Activated gamma-delta T cell treated with Interleukin-2 at 50 U/mL for 16 hours (primary cell): ENCODE measurements around the gene CCR7.

ENCODE experiments used
- DNase-seq: peaks from one replicate; pipeline ENCODE4 v3.0.0-alpha.2; 2020

CCR7 gene

DNA sequence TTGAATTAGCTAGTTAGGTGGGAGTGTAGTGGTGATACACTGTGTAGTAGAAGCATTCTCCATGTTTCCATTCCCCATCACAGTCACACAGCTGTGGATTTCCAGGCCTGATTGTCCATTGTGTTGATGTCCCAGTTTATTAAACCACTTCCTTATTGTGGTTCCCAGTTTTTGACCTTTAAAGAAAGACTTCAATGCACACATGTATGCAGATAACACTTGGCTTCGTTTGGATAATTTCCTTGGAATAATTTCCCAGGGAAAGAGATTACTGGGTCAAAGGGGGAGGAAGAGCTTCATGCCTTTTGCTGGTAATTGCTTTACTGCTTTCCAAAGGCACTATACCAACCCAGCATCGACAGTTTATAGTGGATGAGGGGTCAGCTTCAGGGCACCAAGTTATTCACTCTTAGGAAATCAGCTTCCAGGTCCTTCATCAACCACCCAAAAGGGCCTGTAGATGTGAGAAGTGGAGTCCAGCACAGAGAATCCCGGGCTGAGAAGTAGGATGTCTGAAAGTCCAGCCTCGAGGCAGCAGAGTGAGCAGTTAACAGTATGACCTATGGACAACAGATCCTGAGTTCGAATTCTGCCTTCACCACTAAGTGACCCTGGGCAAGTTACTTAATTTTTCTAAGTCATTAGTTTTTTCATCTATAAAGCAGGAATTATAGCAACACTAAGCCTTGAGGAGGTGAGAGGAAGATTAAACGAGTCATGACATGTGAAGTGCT lies 32.6 kb downstream of the CCR7 start:
- DNase-seq: no peak

DNA sequence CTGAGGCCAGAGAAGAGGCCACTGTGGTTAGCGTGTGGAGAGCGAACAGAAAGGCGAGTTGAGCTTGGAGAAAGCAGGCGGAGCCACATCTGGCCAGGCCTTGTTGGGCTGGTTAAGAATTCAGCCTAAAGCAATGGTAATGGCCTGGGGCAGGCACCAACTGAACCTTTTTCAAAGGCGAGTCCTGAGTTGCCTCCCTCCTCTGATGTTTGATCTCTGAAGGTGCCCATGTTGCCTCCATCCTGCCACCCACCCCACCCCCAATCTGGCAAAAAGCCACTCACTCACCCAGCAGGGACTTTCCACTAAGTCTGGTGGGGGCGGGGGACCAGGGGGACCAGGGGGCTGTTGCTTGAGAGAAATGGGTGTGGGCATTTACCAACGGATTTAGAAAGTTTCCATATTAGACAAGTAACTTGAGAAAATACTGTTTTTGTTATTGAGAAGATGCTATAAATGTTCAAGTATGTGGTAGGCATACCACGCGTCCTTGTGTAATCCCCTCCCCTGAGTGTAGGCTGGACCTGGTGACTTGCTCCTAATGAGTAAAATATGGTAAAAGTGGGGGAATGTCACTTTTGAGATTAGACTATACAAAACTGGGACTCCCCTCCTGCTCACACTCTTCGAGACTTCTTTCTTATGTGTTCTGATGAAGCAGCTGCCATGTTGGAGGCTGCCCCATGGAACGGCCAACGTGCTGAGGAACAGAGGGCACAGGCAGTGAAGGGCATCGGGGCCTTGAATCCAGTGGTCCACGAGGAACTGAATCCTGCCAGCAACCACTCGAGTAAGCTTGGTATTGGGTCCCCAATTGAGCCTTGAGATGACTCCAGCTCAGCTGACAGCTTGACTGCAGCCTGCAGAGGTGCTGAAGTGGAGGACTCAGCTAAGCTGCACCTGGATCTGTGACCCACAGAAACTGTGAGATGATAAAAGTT lies 34.0 kb downstream of the CCR7 start:
- DNase-seq: peak; percentile 58

DNA sequence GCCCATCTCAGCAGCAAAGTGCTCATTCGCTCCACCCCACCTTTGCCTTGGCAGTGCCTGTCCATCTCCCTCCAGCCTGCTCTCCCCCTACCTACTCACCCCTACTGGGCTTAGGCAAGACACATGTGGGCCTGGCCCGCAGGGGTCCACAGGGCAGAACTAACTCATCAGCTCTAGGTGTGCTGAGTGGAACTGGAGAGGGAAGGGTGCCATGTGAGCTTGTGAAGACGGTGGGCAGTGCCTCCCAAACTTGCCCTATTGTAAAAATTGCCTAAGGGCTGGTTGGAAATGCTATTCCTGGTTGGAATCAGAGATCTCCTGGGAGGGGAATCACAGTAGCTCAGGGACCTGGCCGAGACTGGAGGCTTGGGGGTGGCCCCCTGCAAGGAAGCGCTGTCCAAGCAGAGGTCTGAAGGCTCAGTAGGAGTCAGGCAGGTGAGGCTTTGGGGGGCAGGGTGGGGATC lies 34.7 kb downstream of the CCR7 start:
- no peak for DNase-seq

DNA sequence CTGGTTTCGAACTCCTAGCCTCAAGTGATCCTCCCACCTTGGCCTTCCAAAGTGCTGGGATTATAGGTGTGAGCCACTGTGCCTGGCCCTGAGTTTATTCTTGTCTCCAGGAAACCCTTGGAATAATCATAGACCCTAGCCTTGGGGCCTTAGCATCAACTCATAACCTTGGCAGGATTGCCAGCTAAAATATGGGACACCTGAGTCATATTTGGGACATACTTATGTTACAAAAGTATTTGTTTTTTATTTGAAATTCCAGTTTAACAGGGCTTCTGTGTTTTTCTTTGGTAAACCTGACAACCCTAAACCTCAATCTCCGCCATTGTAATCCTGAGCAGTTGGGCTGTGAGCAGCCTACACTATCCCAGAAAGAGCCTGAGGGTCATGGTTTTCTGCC lies 35.3 kb downstream of the CCR7 start:
- no peak for DNase-seq

DNA sequence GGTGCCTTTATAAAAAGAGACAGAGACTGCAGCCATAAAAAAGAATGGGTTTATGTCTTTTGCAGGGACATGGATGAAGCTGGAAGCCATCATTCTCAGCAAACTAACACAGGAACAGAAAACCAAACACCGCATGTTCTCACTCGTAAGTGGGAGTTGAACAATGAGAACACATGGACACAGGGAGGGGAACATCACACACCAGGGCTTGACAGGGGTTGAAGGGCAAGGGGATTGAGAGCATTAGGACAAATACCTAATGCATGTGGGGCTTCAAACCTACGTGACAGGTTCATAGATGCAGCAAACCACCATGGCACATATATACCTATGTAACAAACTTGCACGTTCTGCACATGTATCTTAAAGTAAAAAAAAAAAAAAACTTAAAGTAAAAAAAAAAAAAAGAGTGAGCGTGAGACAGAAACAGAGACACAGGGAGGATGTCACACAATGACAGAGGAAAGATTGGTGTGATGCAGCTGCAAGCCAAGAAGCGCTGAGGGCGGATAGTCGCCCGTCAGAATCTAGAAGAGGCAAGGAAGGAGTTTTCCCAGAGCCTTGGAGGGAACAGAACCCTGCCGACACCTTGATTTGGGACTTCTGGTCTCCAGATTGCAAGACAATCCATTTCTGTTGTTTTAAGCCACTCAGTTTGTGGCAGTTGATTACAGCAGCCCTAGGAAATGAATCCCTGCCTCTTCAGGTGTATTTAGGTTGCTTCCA lies 36.4 kb downstream of the CCR7 start:
- no peak for DNase-seq

- no peak for DNase-seq
These were observed 38.6 kb downstream of the CCR7 start for GRCh38 chr17:40526668-40527067.

GRCh38 chr17:40525294-40525693 lies 40.0 kb downstream of the CCR7 start:
- no peak for DNase-seq

DNA sequence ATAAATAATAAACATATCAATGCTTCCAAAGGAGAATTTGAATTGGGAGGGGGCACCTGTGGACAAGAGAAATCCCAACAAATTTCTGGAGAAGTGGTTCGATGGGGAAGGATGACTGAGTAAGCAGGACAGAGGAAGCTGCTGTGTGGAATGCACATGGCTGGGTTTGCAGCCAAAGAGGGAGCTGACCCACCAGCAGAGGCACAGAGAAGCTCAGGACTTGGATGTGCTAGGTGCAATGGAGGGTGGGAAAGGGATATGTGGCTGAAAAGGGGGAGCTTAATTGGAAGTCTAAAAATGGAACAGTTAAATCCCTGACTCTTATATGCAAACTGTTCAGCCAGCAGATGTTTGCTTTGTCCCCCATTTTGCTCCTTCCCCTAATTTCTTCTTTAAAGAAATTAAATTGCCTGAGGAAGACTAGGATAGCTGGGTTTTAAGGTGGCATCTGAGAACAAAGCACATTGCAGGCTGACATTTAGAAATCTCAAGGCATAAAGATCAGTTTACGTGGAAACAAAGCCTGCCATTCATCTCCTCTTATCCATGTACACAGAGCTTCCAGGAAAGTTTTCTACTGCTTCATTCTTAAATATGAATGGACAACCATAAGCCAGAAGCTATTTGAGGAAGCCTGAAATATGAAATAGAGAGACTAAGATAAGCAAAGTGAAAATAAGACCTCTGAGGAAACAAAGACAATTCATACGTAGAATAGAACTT lies 40.9 kb downstream of the CCR7 start:
- DNase-seq: no peak

DNA sequence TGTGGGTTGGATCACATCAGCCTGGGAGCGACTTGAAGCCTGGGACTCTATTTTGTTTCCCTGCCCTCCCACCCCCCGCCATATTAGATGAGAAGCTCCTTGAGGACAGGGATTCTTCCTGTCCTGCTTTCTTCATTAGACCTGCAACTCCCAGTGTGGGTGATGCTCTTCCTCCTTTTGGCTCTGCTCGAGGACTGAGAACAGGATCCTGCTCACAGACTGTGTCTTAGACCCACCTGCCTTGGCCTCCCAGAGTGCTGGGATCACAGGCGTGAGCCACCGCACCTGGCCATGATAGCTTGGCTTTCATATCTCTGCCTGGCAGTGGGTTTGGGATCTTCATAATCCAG lies 42.3 kb downstream of the CCR7 start:
- no peak for DNase-seq

DNA sequence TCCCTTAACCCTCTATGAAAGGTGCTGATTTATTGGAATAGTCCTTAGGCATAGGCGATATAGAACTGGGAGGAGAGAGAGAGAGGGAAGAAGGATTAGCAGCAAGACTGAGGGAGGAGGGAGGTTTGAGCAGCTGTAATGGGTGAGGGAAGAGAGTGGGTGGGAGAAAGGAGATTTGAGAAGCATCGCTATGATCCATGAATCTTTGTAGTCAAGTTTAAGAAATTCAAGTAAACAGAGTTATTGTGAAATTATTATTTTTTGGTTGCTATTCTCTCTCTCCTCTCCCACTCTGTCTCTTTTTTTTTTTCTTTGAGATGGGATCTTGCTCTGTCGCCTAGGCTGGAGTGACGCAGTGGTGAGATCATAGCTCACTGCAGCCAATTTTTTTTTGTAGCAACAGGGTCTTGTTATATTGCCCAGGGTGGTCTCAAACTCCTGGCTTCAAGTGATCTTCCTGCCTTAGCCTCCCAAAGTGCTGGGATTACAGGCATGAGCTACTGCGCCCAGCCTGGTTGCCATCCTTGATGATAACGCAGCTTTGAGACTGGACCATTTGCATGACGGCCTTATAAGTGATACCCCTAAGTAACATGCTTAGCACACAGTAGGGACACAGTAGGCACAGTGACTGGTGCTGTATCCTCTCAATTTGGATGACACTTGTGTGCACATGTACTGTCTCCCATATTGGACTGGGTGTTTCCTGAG lies 42.9 kb downstream of the CCR7 start:
- DNase-seq: no peak

- no peak for DNase-seq
These were observed 44.2 kb downstream of the CCR7 start for GRCh38 chr17:40520991-40521453.

DNA sequence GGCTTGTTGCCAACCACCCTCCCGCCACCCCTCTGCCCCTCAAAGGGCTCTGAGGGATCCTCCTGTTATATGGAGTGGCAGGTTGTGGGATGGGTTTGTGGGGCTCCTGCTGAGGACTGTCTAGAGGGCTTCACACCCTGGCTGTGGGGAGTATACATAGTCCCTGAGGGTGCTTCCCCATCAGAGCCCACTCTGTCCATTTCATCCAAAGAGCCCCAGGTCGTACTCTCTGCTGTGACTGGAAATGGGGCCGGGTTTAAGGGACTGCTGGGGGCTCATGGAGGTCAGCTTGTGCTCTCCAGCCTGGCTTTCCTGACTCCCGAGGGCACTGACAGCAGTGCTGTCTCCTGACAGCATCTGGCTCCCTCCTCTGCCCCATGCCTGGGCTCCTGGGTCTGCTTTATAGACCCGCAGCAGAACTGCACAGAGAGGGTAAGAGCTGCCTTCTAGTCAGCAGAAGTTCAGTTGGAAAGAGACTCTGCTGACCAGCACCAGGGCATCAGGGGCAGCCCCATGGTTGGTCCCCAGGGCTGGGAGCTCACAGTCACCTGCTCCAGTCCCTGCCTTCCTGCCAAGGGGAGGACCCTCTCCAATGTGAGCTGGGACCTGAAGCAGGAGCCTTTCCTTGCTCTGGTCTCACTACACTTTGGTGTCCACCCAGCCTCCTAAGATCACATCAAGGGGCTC lies 46.0 kb downstream of the CCR7 start:
- DNase-seq: no peak

DNA sequence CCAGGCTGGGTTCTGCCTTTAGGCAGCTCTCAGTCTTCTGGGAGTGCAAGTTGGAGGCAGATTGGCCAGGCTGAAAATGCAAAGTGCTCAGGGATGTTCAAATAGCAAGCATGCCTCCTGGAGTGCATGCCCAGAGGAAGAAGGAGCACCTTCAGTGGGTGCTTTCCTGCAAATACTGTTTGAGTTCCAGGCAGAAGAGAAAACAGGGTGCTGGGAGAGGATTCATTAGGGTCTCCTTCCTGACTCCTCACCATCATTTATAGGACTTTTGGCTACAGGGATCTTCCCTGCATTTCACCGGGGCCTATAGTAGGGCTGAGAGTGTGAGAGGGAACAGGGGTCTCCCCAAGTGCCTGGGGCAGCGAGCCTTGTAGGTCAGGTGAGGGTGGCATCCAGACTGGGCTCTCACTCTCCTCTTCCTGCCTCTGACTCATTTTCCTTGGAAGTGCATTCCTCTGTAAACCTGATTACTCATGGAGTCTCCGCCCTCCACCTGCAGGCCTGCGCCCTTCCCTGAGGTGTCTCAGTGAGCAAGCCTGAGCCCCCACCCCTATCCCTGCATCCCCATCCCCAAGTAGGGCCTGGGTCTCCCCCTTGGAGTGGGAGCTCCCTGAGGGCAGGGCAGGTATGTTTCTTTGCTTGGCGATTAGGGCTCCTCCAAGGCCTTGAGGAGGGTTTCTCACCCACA lies 46.7 kb downstream of the CCR7 start:
- DNase-seq: no peak

- DNase-seq: no peak
These were observed 47.3 kb downstream of the CCR7 start for GRCh38 chr17:40517981-40518380.

GRCh38 chr17:40517286-40517662 lies 48.0 kb downstream of the CCR7 start:
- no peak for DNase-seq

DNA sequence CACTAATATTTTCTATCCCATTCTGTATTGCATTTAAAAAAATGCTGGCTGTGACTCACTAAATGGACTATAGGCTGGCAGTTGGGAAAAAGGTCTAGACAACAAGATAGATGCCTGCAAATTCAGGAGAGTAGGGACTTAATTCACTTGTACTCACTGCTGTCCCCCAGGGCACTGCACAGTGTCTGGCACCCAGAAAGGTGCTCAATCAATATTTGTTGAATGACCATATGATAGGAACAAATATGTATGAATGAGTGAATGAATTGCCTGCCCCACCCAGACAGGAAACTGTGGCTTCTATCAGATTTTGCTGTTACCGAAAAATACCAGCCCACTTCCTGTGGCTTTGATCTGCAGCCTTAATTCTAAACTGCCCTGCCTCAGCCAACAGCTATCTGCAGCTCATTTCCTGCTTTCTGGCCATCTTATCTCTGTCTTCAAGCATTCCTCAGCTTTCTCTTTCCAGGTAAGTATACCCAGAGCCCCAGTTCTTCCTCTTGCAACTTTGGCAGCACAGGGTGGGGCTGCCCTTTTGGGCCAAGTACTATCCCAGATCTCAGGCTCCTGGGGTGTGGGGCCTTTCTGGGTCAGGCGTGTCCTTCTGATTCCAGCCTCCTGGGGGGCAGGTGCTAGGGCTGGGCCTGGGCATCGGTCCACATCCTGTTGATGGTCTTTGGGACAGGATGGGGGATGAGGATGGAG lies 48.5 kb downstream of the CCR7 start:
- DNase-seq: peak; percentile 73

- peak; percentile 29 for DNase-seq
These were observed 49.7 kb downstream of the CCR7 start for GRCh38 chr17:40515491-40516041.

GRCh38 chr17:40515011-40515410 lies 50.3 kb downstream of the CCR7 start:
- DNase-seq: no peak

- DNase-seq: no peak
These were observed 51.0 kb downstream of the CCR7 start for GRCh38 chr17:40514013-40514875.
